ENCODE measurements around the gene NKAIN2.

The NKAIN2 gene

GRCh38 chr6:123875784-123876183, 72.1 kb downstream of the NKAIN2 start:
- Histone ChIP-seq H2AK5ac (ENCODE audit: low read length) (no peak overlapping the region), H3K23ac (ENCODE audit: low read length) (no peak overlapping the region), H3K79me2 (ENCODE audit: control insufficient read depth, insufficient read depth, low read length, poor library complexity) (no peaks in the 10 kb centered on the region), H3K4ac (ENCODE audit: low read depth, low read length) (no peak overlapping the region), H4K8ac (ENCODE audit: low read depth, low read length) (no peak overlapping the region), H3K4me3 (ENCODE audit: low read depth, low read length) (no peak overlapping the region), H4K12ac (ENCODE audit: low read depth, low read length) (no peak overlapping the region), H3K4me1 (ENCODE audit: control insufficient read depth in 1 of 2, insufficient read depth in 2 of 2, low read length in 2 of 2) (no peaks in the 10 kb centered on the region), H2BK120ac (ENCODE audit: insufficient read depth, low read length, poor library complexity) (no peak overlapping the region), H2BK12ac (ENCODE audit: low read length) (no peak overlapping the region), H3K9me3 (ENCODE audit: insufficient read depth, low read depth, low read length) (no peaks in the 10 kb centered on the region), H3K79me1 (ENCODE audit: low read length) (no peaks in the 10 kb centered on the region), H3K27me3 (ENCODE audit: insufficient read depth, low read length) (no peaks in the 10 kb centered on the region), H3K14ac (ENCODE audit: low read length) (no peak overlapping the region), H3K36me3 (ENCODE audit: control insufficient read depth in 1 of 2, insufficient read depth in 2 of 2, low read length in 2 of 2) (no peaks in the 10 kb centered on the region), H3K9ac (ENCODE audit: low read length) (no peak overlapping the region), H3K4me2 (ENCODE audit: low read length) (no peak overlapping the region), H3K18ac (ENCODE audit: low read length) (no peak overlapping the region), H3K27ac (ENCODE audit: low read depth, low read length) (no peak overlapping the region), H2AFZ (ENCODE audit: insufficient read depth, low read length, poor library complexity) (no peak overlapping the region), H2BK5ac (ENCODE audit: low read depth, low read length, poor library complexity) (no peak overlapping the region), H4K91ac (ENCODE audit: low read depth, low read length) (no peak overlapping the region)
- WGBS (ENCODE audit: extremely low coverage, insufficient coverage, insufficient read length) = no CpG with 5 or more reads among the region's 1 CpG
- DNase-seq = no peak

DNA sequence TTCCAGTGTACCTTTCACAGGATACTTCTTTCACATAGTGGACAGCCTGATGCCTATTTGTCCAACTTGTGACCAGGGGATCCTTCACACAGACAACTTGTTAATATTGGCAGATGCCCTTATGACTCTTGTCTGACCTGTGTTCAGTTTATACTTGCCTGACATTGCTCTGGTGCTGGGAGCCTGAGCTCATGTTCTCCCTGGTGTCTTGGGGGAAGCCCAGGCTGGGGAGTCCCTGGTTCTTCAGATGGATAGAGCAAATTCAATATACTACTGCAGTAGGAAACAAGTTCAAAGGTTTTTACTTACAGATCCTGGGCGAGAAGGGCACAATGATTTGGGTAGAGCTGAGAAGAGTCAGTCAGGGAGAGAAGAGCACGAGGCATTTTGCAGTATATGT, 76.1 kb downstream of the NKAIN2 start:
- H2AFZ ChIP-seq (ENCODE audit: insufficient read depth, low read length, poor library complexity) = no peak overlapping the region
- H4K12ac ChIP-seq (ENCODE audit: low read depth, low read length) = no peak overlapping the region
- H3K79me2 ChIP-seq (ENCODE audit: control insufficient read depth, insufficient read depth, low read length, poor library complexity) = no peaks in the 10 kb centered on the region
- H3K9ac ChIP-seq (ENCODE audit: low read length) = no peak overlapping the region
- H4K8ac ChIP-seq (ENCODE audit: low read depth, low read length) = no peak overlapping the region
- no peak overlapping the region for H3K18ac ChIP-seq (ENCODE audit: low read length)
- H2BK120ac ChIP-seq (ENCODE audit: insufficient read depth, low read length, poor library complexity) = no peak overlapping the region
- no peak overlapping the region for H2BK5ac ChIP-seq (ENCODE audit: low read depth, low read length, poor library complexity)
- H3K9me3 ChIP-seq (ENCODE audit: insufficient read depth, low read depth, low read length) = no peaks in the 10 kb centered on the region
- WGBS (ENCODE audit: extremely low coverage, insufficient coverage, insufficient read length) = no CpG with 5 or more reads among the region's 2 CpGs
- no peak for DNase-seq
- H2AK5ac ChIP-seq (ENCODE audit: low read length) = no peak overlapping the region
- H3K23ac ChIP-seq (ENCODE audit: low read length) = no peak overlapping the region
- no peak overlapping the region for H3K4me3 ChIP-seq (ENCODE audit: low read depth, low read length)
- no peak overlapping the region for H3K14ac ChIP-seq (ENCODE audit: low read length)
- H3K4me2 ChIP-seq (ENCODE audit: low read length) = no peak overlapping the region
- no peak overlapping the region for H2BK12ac ChIP-seq (ENCODE audit: low read length)
- H3K4ac ChIP-seq (ENCODE audit: low read depth, low read length) = no peak overlapping the region
- no peak overlapping the region for H3K27ac ChIP-seq (ENCODE audit: low read depth, low read length)
- H4K91ac ChIP-seq (ENCODE audit: low read depth, low read length) = no peak overlapping the region
- no peaks in the 10 kb centered on the region for H3K27me3 ChIP-seq (ENCODE audit: insufficient read depth, low read length)
- no peaks in the 10 kb centered on the region for H3K36me3 ChIP-seq (ENCODE audit: control insufficient read depth in 1 of 2, insufficient read depth in 2 of 2, low read length in 2 of 2)
- H3K4me1 ChIP-seq (ENCODE audit: control insufficient read depth in 1 of 2, insufficient read depth in 2 of 2, low read length in 2 of 2) = no peaks in the 10 kb centered on the region
- H3K79me1 ChIP-seq (ENCODE audit: low read length) = no peaks in the 10 kb centered on the region

- Histone ChIP-seq H3K79me1 (ENCODE audit: low read length) (no peaks in the 10 kb centered on the region), H4K8ac (ENCODE audit: low read depth, low read length) (no peak overlapping the region), H2BK12ac (ENCODE audit: low read length) (no peak overlapping the region), H3K79me2 (ENCODE audit: control insufficient read depth, insufficient read depth, low read length, poor library complexity) (no peaks in the 10 kb centered on the region), H3K27me3 (ENCODE audit: insufficient read depth, low read length) (no peaks in the 10 kb centered on the region), H3K36me3 (ENCODE audit: control insufficient read depth in 1 of 2, insufficient read depth in 2 of 2, low read length in 2 of 2) (no peaks in the 10 kb centered on the region), H2AFZ (ENCODE audit: insufficient read depth, low read length, poor library complexity) (no peak overlapping the region), H3K4me2 (ENCODE audit: low read length) (no peak overlapping the region), H3K9ac (ENCODE audit: low read length) (no peak overlapping the region), H3K4me1 (ENCODE audit: control insufficient read depth in 1 of 2, insufficient read depth in 2 of 2, low read length in 2 of 2) (no peaks in the 10 kb centered on the region), H3K18ac (ENCODE audit: low read length) (no peak overlapping the region), H3K4me3 (ENCODE audit: low read depth, low read length) (no peak overlapping the region), H4K91ac (ENCODE audit: low read depth, low read length) (no peak overlapping the region), H3K27ac (ENCODE audit: low read depth, low read length) (no peak overlapping the region), H3K4ac (ENCODE audit: low read depth, low read length) (no peak overlapping the region), H4K12ac (ENCODE audit: low read depth, low read length) (no peak overlapping the region), H2BK5ac (ENCODE audit: low read depth, low read length, poor library complexity) (no peak overlapping the region), H3K9me3 (ENCODE audit: insufficient read depth, low read depth, low read length) (no peaks in the 10 kb centered on the region), H2BK120ac (ENCODE audit: insufficient read depth, low read length, poor library complexity) (no peak overlapping the region), H2AK5ac (ENCODE audit: low read length) (no peak overlapping the region), H3K23ac (ENCODE audit: low read length) (no peak overlapping the region), H3K14ac (ENCODE audit: low read length) (no peak overlapping the region)
- DNase-seq = peak in 1 of 2 donors; percentile 3
- WGBS (ENCODE audit: extremely low coverage, insufficient coverage, insufficient read length) = no CpG with 5 or more reads among the region's 5 CpGs
Observed at GRCh38 chr6:123888771-123889513, 85.3 kb downstream of the NKAIN2 start.

GRCh38 chr6:123895346-123895745, 91.7 kb downstream of the NKAIN2 start:
- no peaks in the 10 kb centered on the region for H3K27me3 ChIP-seq (ENCODE audit: insufficient read depth, low read length)
- no peak overlapping the region for H4K12ac ChIP-seq (ENCODE audit: low read depth, low read length)
- no peak overlapping the region for H3K23ac ChIP-seq (ENCODE audit: low read length)
- H3K18ac ChIP-seq (ENCODE audit: low read length) = no peak overlapping the region
- H3K27ac ChIP-seq (ENCODE audit: low read depth, low read length) = no peak overlapping the region
- no peaks in the 10 kb centered on the region for H3K9me3 ChIP-seq (ENCODE audit: insufficient read depth, low read depth, low read length)
- H2AFZ ChIP-seq (ENCODE audit: insufficient read depth, low read length, poor library complexity) = no peak overlapping the region
- no peak overlapping the region for H3K4me3 ChIP-seq (ENCODE audit: low read depth, low read length)
- no peak overlapping the region for H2BK120ac ChIP-seq (ENCODE audit: insufficient read depth, low read length, poor library complexity)
- H3K4me1 ChIP-seq (ENCODE audit: control insufficient read depth in 1 of 2, insufficient read depth in 2 of 2, low read length in 2 of 2) = no peaks in the 10 kb centered on the region
- no peaks in the 10 kb centered on the region for H3K36me3 ChIP-seq (ENCODE audit: control insufficient read depth in 1 of 2, insufficient read depth in 2 of 2, low read length in 2 of 2)
- no peak overlapping the region for H3K4ac ChIP-seq (ENCODE audit: low read depth, low read length)
- H3K79me1 ChIP-seq (ENCODE audit: low read length) = no peaks in the 10 kb centered on the region
- WGBS (ENCODE audit: extremely low coverage, insufficient coverage, insufficient read length) = no CpG with 5 or more reads among the region's 1 CpG
- H3K9ac ChIP-seq (ENCODE audit: low read length) = no peak overlapping the region
- H3K14ac ChIP-seq (ENCODE audit: low read length) = no peak overlapping the region
- H4K8ac ChIP-seq (ENCODE audit: low read depth, low read length) = no peak overlapping the region
- H2AK5ac ChIP-seq (ENCODE audit: low read length) = no peak overlapping the region
- DNase-seq = no peak
- no peaks in the 10 kb centered on the region for H3K79me2 ChIP-seq (ENCODE audit: control insufficient read depth, insufficient read depth, low read length, poor library complexity)
- no peak overlapping the region for H3K4me2 ChIP-seq (ENCODE audit: low read length)
- H2BK12ac ChIP-seq (ENCODE audit: low read length) = no peak overlapping the region
- no peak overlapping the region for H2BK5ac ChIP-seq (ENCODE audit: low read depth, low read length, poor library complexity)
- no peak overlapping the region for H4K91ac ChIP-seq (ENCODE audit: low read depth, low read length)
